T47D (cell line): ENCODE measurements around the gene HAPLN3.

Experiments used
- DNase-seq, 2 experiments: peaks; one replicate each; pipeline versions ENCODE4 v3.0.0 to v3.0.0-alpha.2; 2011 to 2012; ENCODE audit warnings: low read depth in 1 of 2, low spot score in 1 of 2
- JUND ChIP-seq: IDR thresholded peaks from 2 replicates; pipeline ENCODE4 v1.6.1; 2012; ENCODE audit warnings: low read depth
- in situ Hi-C: cut with HindIII; loops from 2 replicates; pipeline ENCODE4 v1.10.0; 2016; ENCODE audit warnings: low sequenced_read_pairs, low pct_unique_long_range_greater_than_20kb

The HAPLN3 gene

GRCh38 chr15:88859550-88859949 lies 35.8 kb downstream of the HAPLN3 start:
- in situ Hi-C loops: no loop called here
- DNase-seq: no peak
- no peak for TF ChIP-seq JUND

- TF ChIP-seq JUND: no peak
- no peak for DNase-seq
- in situ Hi-C loops: no loop called here
Observed at GRCh38 chr15:88858934-88859333, 36.4 kb downstream of the HAPLN3 start.

GRCh38 chr15:88852476-88852875 lies 42.9 kb downstream of the HAPLN3 start:
- no peak for TF ChIP-seq JUND
- in situ Hi-C loops: no loop called here
- no peak for DNase-seq

GRCh38 chr15:88849376-88850072 lies 45.8 kb downstream of the HAPLN3 start:
- TF ChIP-seq JUND: no peak
- in situ Hi-C loops: no loop called here
- no peak for DNase-seq

- in situ Hi-C loops: no loop called here
- no peak for DNase-seq
- TF ChIP-seq JUND: no peak
Observed at GRCh38 chr15:88848203-88848602, 47.1 kb downstream of the HAPLN3 start.

- no peak for DNase-seq
- in situ Hi-C loops: no loop called here
- no peak for TF ChIP-seq JUND
Observed at GRCh38 chr15:88847144-88847543, 48.2 kb downstream of the HAPLN3 start.

- in situ Hi-C loops: no loop called here
Observed at GRCh38 chr15:88845616-88846015, 49.7 kb downstream of the HAPLN3 start.

GRCh38 chr15:88844749-88845386 lies 50.5 kb downstream of the HAPLN3 start:
- in situ Hi-C loops: no loop called here
- no peak for DNase-seq
- TF ChIP-seq JUND: no peak

More at GRCh38 chr15:88845616-88846015, 49.7 kb downstream of the HAPLN3 start:
- no peak for DNase-seq
- TF ChIP-seq JUND: no peak

GRCh38 chr15:88843334-88843733 lies 52.0 kb downstream of the HAPLN3 start:
- no peak for DNase-seq
- TF ChIP-seq JUND: no peak
- in situ Hi-C loops: no loop called here

- in situ Hi-C loops: no loop called here
- no peak for TF ChIP-seq JUND
- no peak for DNase-seq
Observed at GRCh38 chr15:88842156-88842555, 53.2 kb downstream of the HAPLN3 start.

- DNase-seq: no peak
- no peak for TF ChIP-seq JUND
- in situ Hi-C loops: no loop called here
Observed at GRCh38 chr15:88841236-88841635, 54.1 kb downstream of the HAPLN3 start.

GRCh38 chr15:88839961-88840360 lies 55.4 kb downstream of the HAPLN3 start:
- no peak for TF ChIP-seq JUND
- in situ Hi-C loops: no loop called here
- DNase-seq: no peak

GRCh38 chr15:88839146-88839545 lies 56.2 kb downstream of the HAPLN3 start:
- no peak for DNase-seq
- in situ Hi-C loops: no loop called here
- no peak for TF ChIP-seq JUND
